HuH-7 (cell line): Measurements from ENCODE around the gene SBF2.
"Not testable (repeated sequence)": the region's sequence is repeated elsewhere in the genome, so short reads cannot be mapped to it uniquely, and the experiment has no call there.

Experiments
- DNase-seq: peaks from one replicate; pipeline ENCODE4 v3.0.0; 2011; ENCODE audit warnings: low spot score

Gene SBF2

GRCh38 chr11:10265936-10266335 lies 28.1 kb downstream of the SBF2 start:
- no peak for DNase-seq

GRCh38 chr11:10264716-10265115 lies 29.3 kb downstream of the SBF2 start:
- DNase-seq = not testable (repeated sequence)

- no peak for DNase-seq
Observed at GRCh38 chr11:10263929-10264328, 30.1 kb downstream of the SBF2 start.

- DNase-seq = no peak
Observed at GRCh38 chr11:10261821-10262220, 32.2 kb downstream of the SBF2 start.

DNA sequence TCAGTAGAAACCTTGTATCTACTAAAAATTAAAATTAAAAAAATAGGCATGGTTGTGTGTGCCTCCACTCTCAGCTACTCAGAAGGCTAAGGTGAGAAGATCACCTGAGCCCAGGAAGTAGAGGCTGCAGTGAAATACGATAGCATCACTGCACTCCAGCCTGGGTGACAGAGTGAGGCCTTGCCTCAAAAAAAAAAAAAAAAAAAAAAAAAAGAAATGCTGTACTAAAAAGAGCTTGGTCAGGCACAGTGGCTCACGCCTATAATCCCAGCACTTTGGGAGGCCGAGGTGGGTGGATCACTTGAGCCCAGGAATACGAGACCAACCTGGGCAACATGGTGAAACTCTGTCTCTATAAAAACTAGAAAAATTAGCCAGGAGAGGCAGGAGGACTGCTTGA lies 36.5 kb downstream of the SBF2 start:
- no peak for DNase-seq

GRCh38 chr11:10255388-10256125 lies 38.5 kb downstream of the SBF2 start:
- DNase-seq = no peak

- DNase-seq = not testable (repeated sequence)
Observed at GRCh38 chr11:10249448-10250131, 44.4 kb downstream of the SBF2 start.

- DNase-seq = no peak
Observed at GRCh38 chr11:10247011-10247410, 47.0 kb downstream of the SBF2 start.

- DNase-seq = no peak
Observed at GRCh38 chr11:10243896-10244575, 50.0 kb downstream of the SBF2 start.

DNA sequence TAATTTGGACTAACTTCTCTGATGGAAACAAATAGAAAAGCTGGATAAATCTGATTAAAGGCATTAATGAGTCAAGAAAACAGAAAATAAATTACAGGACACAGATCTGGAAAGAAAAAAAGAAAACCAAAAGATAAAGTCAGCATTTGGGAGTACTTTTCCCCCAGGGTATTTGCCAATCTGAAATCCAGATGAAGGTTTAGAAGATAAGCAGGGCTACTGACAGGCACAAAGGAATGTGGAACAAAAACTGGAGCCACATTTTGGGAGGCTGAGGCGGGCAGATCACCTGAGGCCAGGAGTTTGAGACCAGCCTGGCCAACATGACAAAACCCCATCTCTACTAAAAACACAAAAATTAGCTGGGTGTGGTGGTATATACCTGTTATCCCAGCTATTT lies 57.2 kb downstream of the SBF2 start:
- DNase-seq = no peak

GRCh38 chr11:10233581-10233980 lies 60.4 kb downstream of the SBF2 start:
- no peak for DNase-seq

- DNase-seq = no peak
Observed at GRCh38 chr11:10232756-10233155, 61.3 kb downstream of the SBF2 start.

DNA sequence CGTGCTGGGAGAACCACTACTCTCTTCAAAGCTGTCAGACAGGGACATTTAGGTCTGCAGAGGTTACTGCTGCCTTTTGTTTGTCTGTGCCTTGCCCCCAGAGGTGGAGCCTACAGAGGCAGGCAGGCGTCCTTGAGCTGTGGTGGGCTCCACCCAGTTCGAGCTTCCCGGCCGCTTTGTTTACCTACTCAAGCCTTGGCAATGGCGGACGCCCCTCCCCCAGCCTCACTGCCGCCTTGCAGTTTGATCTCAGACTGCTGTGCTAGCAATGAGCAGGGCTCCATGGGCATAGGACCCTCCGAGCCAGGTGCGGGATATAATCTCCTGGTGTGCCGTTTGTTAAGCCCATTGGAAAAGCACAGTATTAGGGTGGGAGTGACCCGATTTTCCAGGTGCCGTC lies 62.2 kb downstream of the SBF2 start:
- DNase-seq = not testable (repeated sequence)

DNA sequence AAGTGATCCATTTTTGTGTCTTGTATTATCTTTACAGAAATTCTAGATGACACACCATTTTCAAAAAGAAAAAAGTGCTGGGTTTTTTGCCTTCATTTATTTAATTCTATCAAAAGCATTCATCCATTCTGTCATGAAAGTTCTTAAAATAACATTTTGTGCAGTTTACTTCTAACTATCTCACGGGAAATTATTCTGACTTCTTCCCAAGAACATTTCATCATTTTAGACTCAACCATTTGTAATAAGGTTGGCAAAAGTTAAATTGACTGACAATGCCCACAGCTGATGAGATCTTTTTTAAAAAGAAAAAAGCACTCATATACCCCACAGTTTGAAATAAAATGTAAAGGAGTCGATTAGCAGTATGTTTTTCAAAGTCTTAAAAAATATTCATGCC lies 68.5 kb downstream of the SBF2 start:
- no peak for DNase-seq

GRCh38 chr11:10222399-10222798 lies 71.6 kb downstream of the SBF2 start:
- DNase-seq = no peak

GRCh38 chr11:10221342-10221741 lies 72.7 kb downstream of the SBF2 start:
- DNase-seq = no peak

DNA sequence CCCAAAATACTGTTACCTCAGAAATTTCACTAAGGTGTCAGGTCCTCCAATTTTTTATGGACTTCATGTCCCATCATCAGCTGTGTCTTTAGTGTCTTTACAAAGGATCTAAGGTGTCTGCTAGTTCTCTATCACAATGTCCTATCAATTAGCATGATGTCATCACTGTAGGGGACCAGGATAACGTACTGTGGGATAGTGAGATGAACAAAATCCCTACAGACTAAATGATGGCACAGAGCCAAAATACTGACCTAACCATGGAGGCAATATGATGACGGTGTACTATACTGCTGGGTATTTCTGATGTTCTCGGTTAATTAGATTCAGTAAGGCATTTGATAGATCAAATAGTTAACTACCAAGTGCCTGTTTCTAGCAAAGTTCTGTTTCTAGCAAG lies 82.5 kb downstream of the SBF2 start:
- no peak for DNase-seq

DNA sequence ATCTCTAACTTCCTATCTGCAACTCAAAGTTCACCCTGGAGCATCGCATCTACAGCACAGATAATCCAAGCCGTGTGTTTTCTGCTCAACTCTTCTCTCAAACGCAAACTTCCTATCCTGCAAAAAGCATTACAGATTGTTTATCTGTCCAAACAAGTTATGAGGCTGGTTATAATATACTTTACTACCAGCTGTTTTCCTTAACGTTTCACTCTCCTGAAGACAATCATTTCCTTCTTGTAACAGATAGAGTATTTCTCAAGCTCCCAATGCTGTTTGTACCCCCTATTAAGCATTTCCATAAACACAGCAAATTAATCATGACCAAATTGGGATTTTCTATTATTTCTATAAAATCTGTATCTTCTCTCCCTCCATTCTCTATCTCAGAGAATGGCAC lies 84.7 kb downstream of the SBF2 start:
- DNase-seq = no peak

GRCh38 chr11:10208131-10208575 lies 85.9 kb downstream of the SBF2 start:
- DNase-seq = peak; percentile 42

GRCh38 chr11:10205928-10206327 lies 88.1 kb downstream of the SBF2 start:
- no peak for DNase-seq

DNA sequence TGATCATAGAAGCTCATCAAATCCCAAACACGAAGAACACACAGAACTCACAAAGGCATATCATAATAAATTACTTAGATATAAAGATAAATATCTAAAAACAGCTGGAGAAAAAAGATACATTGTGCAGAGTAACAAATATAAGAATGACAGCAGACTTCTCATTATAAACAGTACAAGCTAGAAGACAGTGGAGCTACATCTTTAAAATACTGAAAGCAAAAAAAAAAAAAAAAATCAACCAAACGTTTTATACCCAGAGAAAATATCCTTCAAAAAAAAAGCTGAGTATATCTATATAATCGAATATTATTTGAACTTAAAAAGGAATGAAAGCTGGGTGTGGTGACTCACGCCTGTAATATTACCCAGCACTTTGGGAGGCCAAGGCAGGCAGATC lies 90.0 kb downstream of the SBF2 start:
- no peak for DNase-seq

GRCh38 chr11:10201343-10201742 lies 92.7 kb downstream of the SBF2 start:
- DNase-seq = no peak

GRCh38 chr11:10197091-10197490 lies 96.9 kb downstream of the SBF2 start:
- DNase-seq = no peak
